ENCODE results near the gene RABGAP1L.

DNA sequence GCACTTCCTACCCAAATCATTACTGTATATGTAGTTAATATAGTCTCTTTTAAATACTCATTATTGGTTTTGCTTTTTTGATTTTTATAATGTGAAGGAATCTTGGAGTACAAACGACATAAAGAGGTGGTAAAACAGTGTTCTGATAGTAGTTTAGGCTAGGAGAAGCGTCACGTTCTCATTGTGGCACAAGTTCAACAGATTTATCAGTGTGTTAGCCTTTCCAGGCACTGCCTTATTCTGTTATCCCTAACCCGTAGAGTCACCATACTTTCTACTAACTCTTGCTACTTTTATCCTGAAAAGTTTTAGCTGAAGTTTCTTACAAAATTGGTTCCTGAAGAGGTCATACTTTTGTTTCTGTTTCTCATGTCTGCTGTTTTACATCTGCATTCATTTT, 665.8 kb downstream of the RABGAP1L start:
- TF ChIP-seq, protein P1, sequence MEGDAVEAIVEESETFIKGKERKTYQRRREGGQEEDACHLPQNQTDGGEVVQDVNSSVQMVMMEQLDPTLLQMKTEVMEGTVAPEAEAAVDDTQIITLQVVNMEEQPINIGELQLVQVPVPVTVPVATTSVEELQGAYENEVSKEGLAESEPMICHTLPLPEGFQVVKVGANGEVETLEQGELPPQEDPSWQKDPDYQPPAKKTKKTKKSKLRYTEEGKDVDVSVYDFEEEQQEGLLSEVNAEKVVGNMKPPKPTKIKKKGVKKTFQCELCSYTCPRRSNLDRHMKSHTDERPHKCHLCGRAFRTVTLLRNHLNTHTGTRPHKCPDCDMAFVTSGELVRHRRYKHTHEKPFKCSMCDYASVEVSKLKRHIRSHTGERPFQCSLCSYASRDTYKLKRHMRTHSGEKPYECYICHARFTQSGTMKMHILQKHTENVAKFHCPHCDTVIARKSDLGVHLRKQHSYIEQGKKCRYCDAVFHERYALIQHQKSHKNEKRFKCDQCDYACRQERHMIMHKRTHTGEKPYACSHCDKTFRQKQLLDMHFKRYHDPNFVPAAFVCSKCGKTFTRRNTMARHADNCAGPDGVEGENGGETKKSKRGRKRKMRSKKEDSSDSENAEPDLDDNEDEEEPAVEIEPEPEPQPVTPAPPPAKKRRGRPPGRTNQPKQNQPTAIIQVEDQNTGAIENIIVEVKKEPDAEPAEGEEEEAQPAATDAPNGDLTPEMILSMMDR (IDR thresholded peaks at IDR 0.05) = no peak
- no peak for TF ChIP-seq POLR2A (IDR thresholded peaks at IDR 0.05)

Measured in lower leg skin (tissue), 3 donors.